Activated T-helper 1 cell treated with anti-CD3 and anti-CD28 coated beads, Interleukin-12 subunit alpha, Interleukin-12 subunit beta, Interleukin-2, Interleukin-4 antibody, amounts not matched to agents 30 ng/mL and 10 ng/mL and 1 ng/mL, durations not matched to agents 14 hours and 24 hours and 36 hours (primary cell): ENCODE measurements around the gene RPS2. TPM values are rescaled to one million over a fixed set of nuclear protein-coding genes. Genes with fewer than 3 reads are reported as not detected.
"Not testable (repeated sequence)": the region's sequence is repeated elsewhere in the genome, so short reads cannot be mapped to it uniquely, and the experiment has no call there.

ENCODE experiments used
- DNase-seq: peaks from one replicate; pipeline ENCODE4 v3.0.0; 2021; ENCODE audit warnings: low spot score
- H3K27ac Mint-ChIP-seq: one replicate; pipeline ENCODE4 v1.8.0; 2021; ENCODE audit warnings: mild to moderate bottlenecking, mixed read lengths
- H3K27me3 Mint-ChIP-seq: one replicate; pipeline ENCODE4 v1.8.0; 2022; ENCODE audit warnings: mild to moderate bottlenecking, moderate library complexity, mixed read lengths; ENCODE audit not compliant: insufficient read depth
- H3K36me3 Mint-ChIP-seq: one replicate; pipeline ENCODE4 v1.8.0; 2021; ENCODE audit warnings: low read depth, mixed read lengths
- H3K4me1 Mint-ChIP-seq: one replicate; pipeline ENCODE4 v1.8.0; 2021; ENCODE audit warnings: low read depth, mixed read lengths
- H3K4me3 Mint-ChIP-seq: one replicate; pipeline ENCODE4 v1.8.0; 2021; ENCODE audit warnings: mild to moderate bottlenecking, moderate library complexity, mixed read lengths
- H3K9me3 Mint-ChIP-seq: one replicate; pipeline ENCODE4 v1.8.0; 2021; ENCODE audit warnings: mixed read lengths
- intact Hi-C: fragments of 100-400 bp; cut with micrococcal nuclease; formaldehyde crosslinking; loops from one replicate; pipeline ENCODE4 v1.15.1; 2024
- total RNA-seq: library from RNA; stranded (reverse); gene quantifications from 2 replicates; pipeline ENCODE4 v1.2.3, GENCODE V29; 2022

The RPS2 gene
- total RNA-seq, 1 donor from 2014 or later = 3,145 TPM

DNA sequence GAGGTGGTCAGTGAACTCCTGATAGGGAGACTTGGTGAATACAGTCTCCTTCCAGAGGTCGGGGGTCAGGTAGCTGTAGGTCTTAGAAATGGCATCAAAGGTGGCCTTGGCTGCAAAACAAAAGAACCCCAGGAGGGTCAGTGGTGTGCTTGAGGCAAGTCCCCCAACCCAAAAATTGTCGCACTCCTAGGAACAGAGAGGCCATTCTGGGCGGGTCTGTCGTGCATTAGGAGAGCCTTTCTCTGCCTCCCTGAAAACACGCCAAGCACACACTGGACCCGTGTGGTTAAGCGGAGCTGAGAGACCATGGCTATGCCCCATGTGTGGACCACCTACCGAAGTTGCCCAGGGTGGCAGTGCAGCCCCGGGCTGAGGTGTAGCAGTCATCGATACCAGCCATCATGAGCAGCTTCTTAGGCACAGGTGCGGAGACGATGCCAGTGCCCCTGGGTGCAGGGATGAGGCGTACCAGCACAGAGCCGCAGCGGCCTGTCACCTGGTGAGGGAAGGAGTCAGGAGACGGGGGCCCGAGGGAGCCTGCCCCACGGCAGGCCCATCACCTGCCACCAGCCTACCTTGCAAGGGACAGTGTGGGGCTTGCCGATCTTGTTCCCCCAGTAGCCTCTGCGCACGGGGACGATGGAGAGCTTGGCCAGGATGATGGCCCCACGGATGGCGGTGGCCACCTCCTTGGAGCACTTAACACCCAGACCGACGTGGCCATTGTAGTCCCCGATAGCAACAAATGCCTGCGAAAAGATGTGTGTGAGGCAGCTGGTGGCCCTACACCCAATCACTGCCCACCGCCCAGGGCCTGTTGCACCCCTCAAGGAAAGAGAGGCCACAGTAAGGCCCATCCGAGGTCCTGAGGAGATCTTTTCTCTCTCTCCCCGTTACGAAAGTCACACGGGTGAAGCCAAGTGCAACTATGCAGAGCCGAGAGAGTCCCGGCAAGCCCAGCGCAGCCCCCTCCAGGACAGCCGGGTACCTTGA lies 2.2 kb downstream of the RPS2 start:
- Mint-ChIP-seq H3K4me1 (peaks cover 34% of the 10 kb centered on the region), H3K27ac (peak overlapping the region; percentile 97), H3K36me3 (peaks cover 44% of the 10 kb centered on the region), H3K4me3 (peak overlapping the region; percentile 100)
- DNase-seq, H3K9me3 Mint-ChIP-seq, intact Hi-C loops, H3K27me3 Mint-ChIP-seq: not testable (repeated sequence)

- peak overlapping the region; percentile 58 for H3K27ac Mint-ChIP-seq
- H3K4me3 Mint-ChIP-seq = peak overlapping the region; percentile 100
- no peaks in the 10 kb centered on the region for H3K27me3 Mint-ChIP-seq
- DNase-seq = no peak
- peaks cover 44% of the 10 kb centered on the region for H3K36me3 Mint-ChIP-seq
- no peaks in the 10 kb centered on the region for H3K9me3 Mint-ChIP-seq
- peaks cover 34% of the 10 kb centered on the region for H3K4me1 Mint-ChIP-seq
- intact Hi-C loops = no loop called here
Measured at GRCh38 chr16:1961651-1962067, 3.0 kb downstream of the RPS2 start.

DNA sequence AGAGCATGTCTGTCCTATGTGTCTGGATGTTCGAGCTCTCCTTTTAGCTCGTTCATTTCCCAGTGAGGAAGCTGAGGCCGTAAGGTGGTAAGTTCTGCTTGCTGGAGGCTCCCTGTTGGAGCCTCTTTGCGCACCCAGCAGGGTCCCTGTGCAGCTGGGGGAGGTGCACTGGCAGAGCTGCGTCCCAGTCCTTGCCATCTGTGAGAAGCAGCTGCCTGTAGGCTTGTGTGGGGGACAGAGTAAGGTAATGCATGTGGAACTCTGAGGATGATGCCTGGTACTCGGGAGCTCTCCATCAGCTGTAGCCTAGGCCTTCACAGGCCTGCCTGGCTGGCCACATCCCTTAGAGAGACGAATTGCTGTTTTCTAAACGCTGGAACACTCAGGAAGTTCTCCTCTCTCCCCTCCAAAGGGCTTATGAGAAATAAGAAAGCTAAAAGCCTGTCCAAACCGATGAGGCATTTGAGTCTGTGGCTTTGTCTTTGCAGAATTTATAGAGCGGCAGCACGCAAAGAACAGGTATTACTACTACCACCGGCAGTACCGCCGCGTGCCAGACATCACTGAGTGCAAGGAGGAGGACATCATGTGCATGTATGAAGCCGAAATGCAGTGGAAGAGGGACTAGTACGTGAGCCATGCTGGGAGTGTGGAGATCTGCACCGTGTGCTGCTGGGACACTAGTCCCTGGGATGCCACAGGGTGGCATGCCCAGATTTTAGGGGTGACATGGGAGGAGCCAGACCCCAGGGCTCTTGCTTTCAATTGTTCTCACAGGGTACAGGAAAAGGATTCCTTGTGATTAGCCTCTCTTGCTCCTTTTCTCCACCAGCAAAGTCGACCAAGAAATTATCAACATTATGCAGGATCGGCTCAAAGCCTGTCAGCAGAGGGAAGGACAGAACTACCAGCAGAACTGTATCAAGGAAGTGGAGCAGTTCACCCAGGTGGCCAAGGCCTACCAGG lies 3.7 kb downstream of the RPS2 start:
- H3K4me1 Mint-ChIP-seq = peaks cover 34% of the 10 kb centered on the region
- H3K4me3 Mint-ChIP-seq = peak overlapping the region; percentile 97
- peaks cover 44% of the 10 kb centered on the region for H3K36me3 Mint-ChIP-seq
- H3K27me3 Mint-ChIP-seq = no peaks in the 10 kb centered on the region
- peak overlapping the region; percentile 90 for H3K27ac Mint-ChIP-seq
- intact Hi-C loops = no loop called here
- H3K9me3 Mint-ChIP-seq = no peaks in the 10 kb centered on the region
- DNase-seq = no peak

DNA sequence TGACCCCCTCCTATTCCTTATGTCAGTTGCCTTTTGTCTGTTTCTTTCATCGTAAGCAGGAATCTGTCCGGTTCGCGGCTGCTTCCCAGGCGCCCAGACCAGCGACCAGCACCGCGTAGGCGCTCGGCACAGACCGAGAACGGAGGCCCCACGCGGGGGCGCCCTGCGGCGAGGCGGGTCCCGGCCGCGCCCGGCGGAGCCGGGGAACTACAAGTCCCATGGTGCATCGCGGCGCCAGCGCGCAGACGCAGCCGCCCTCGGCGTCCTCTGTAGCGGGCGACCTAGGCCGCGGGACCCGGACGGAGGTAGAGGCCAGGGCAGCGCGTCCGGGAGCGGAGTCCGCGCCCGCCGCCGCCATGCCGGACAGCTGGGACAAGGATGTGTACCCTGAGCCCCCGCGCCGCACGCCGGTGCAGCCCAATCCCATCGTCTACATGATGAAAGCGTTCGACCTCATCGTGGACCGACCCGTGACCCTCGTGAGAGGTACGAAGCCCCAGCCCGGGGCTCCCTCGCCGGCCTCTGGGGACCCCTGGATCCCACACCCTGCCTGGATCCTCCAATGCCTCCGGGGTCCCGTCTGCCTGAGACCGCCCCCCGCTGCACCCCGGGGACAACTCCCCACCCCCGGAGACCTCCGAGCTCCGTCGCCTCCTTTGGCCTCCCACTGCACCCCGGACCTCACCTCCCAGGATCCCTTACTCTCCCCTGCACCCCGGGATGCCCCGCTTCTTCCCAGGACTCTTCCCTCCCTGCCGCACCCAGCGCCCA lies 5.2 kb downstream of the RPS2 start, which contains the start of gene NDUFB10:
Gene NDUFB10, plus strand, starts transcription at position 270 of the 771 bp plus-strand sequence. Its CDS starts 87 bp downstream, at position 357.
- intact Hi-C loops = loop anchor here (1.0 kb wide), 5 partner anchors 12 to 33 kb away; partner anchors contain the start of genes GFER and MSRB1
- Mint-ChIP-seq H3K4me1 (peaks cover 34% of the 10 kb centered on the region), H3K4me3 (peak within 1 kb of the TSS; percentile 97), H3K27me3 (no peaks in the 10 kb centered on the region), H3K27ac (peak within 1 kb of the TSS; percentile 90), H3K36me3 (peaks cover 36% of the 10 kb centered on the region), H3K9me3 (no peaks in the 10 kb centered on the region)
- peak; percentile 93 for DNase-seq

DNA sequence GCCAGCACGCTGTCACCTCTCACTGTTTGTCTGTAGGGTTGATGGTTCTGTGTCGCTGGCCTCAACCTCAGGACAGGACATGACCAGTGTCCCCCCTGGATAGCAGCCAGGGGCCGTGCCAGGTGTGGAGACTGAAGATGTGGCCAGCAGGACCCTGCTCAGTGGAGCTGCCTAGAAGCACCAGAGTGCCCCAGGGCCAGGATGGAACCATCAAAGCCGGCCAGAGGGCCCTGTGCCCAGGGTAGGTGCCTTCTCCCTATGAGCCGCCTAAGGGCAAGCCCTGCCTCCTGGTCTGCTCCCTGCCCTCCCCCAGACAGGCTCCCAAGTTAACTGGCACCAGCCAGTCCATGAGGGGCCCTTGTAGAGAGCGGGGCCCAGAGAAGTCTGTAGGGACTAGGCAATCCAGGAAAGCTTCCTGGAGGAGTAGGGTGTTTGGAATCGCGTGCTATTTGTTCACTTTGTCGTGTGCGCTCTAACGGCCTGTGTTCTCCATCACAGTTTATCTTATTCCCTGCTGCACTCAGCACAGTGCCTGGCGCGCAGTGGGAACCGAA lies 5.8 kb downstream of the RPS2 start:
- H3K27ac Mint-ChIP-seq = no peak overlapping the region
- DNase-seq = no peak
- H3K9me3 Mint-ChIP-seq = no peaks in the 10 kb centered on the region
- intact Hi-C loops = loop anchor here (1.0 kb wide), 5 partner anchors 13 to 34 kb away; partner anchors contain the start of genes GFER and MSRB1
- peaks cover 31% of the 10 kb centered on the region for H3K36me3 Mint-ChIP-seq
- peak overlapping the region; percentile 97 for H3K4me3 Mint-ChIP-seq
- peaks cover 32% of the 10 kb centered on the region for H3K4me1 Mint-ChIP-seq
- H3K27me3 Mint-ChIP-seq = no peaks in the 10 kb centered on the region

DNA sequence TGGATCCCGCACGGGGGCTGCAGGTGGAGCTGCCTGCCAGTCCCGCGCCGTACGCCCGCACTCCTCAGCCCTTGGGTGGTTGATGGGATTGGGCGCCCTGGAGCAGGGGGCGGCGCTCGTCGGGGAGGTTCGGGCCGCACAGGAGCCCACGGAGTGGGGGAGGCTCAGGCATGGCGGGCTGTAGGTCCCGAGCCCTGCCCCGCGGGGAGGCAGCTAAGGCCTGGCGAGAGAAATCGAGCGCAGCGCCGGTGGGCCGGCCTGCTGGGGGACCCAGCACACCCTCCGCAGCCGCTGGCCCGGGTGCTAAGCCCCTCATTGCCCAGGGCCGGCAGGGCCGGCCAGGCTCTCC lies 6.5 kb downstream of the RPS2 start:
- H3K27me3 Mint-ChIP-seq, H3K4me3 Mint-ChIP-seq, H3K27ac Mint-ChIP-seq, H3K9me3 Mint-ChIP-seq, DNase-seq, intact Hi-C loops: not testable (repeated sequence)
- peaks cover 26% of the 10 kb centered on the region for H3K36me3 Mint-ChIP-seq
- H3K4me1 Mint-ChIP-seq = peaks cover 27% of the 10 kb centered on the region

GRCh38 chr16:1957434-1958142 lies 7.0 kb downstream of the RPS2 start:
- Mint-ChIP-seq H3K4me3 (peak overlapping the region; percentile 15), H3K4me1 (peaks cover 26% of the 10 kb centered on the region), H3K36me3 (peaks cover 21% of the 10 kb centered on the region)
- H3K27ac Mint-ChIP-seq, H3K27me3 Mint-ChIP-seq, intact Hi-C loops, H3K9me3 Mint-ChIP-seq, DNase-seq: not testable (repeated sequence)

DNA sequence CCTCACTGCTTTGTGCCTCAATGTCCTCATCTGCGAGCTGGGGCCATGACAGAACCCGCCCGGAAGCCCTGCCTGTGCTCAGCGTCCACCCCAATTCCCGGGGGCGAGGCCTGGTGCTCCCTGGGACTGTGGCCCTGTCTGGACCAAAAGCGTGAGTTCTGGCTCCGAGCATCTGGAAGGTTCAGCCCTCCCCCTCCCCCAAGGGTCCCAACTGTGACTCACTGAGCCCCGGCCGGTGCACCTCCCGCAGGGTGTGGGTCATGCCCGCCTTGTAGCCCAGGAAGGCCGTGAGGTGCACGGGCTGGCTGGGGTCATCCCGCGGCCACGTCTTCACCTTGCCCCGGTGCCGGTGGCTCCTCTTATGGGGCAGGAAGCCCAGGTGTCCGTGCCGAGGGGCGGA lies 10.9 kb downstream of the RPS2 start:
- intact Hi-C loops = no loop called here
- no peak overlapping the region for H3K4me3 Mint-ChIP-seq
- peaks cover 6% of the 10 kb centered on the region for H3K4me1 Mint-ChIP-seq
- no peak for DNase-seq
- H3K27me3 Mint-ChIP-seq = peaks cover 2% of the 10 kb centered on the region
- H3K36me3 Mint-ChIP-seq = no peaks in the 10 kb centered on the region
- H3K9me3 Mint-ChIP-seq = no peaks in the 10 kb centered on the region
- no peak overlapping the region for H3K27ac Mint-ChIP-seq

DNA sequence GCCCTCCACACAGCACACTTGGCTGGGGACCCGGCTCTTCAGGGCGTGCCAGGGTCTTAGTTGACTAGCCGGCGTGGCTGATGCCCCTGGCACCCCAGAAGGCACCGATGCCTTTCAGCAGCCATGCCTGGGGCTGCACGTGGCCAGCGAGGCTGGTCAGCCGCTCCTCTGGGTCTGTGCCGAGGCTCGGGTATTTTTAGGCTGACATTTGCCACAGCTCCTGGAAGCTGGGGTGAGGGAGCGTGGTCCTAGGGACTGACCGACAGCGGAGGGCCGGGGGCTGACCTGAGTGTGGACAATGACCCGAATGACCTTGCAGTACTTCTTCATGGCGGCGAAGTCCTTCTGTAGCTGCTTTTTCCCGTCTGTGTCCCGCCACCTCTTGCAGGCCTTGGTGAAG lies 14.1 kb downstream of the RPS2 start:
- Mint-ChIP-seq H3K27me3 (peaks cover 2% of the 10 kb centered on the region), H3K9me3 (no peaks in the 10 kb centered on the region), H3K36me3 (no peaks in the 10 kb centered on the region), H3K4me3 (no peak overlapping the region), H3K27ac (no peak overlapping the region), H3K4me1 (peaks cover 6% of the 10 kb centered on the region)
- DNase-seq = no peak
- intact Hi-C loops = no loop called here

DNA sequence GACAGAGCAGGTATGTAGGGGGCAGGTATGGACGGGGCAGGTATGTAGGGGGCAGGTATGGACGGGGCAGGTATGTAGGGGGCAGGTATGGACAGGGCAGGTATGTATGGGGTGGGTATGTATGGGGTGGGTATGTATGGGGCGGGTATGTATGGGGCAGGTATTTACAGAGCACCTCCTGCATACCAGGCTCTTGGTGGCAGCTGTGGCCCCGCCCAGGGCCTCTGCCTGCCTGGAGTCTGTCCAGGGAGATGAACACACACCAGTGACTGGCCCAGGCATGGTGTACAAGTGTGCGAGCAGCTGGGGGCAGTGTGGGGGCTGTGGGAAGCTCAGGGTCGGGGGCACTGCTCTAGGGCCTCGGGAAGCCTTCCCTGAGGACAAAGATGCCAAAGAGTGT lies 14.6 kb downstream of the RPS2 start:
- intact Hi-C loops = no loop called here
- Mint-ChIP-seq H3K9me3 (no peaks in the 10 kb centered on the region), H3K36me3 (no peaks in the 10 kb centered on the region), H3K4me3 (no peak overlapping the region), H3K4me1 (peaks cover 6% of the 10 kb centered on the region), H3K27me3 (peaks cover 2% of the 10 kb centered on the region), H3K27ac (no peak overlapping the region)
- no peak for DNase-seq

GRCh38 chr16:1949507-1949906 lies 15.1 kb downstream of the RPS2 start:
- no peak overlapping the region for H3K27ac Mint-ChIP-seq
- H3K36me3 Mint-ChIP-seq = no peaks in the 10 kb centered on the region
- no peaks in the 10 kb centered on the region for H3K9me3 Mint-ChIP-seq
- no peak overlapping the region for H3K4me3 Mint-ChIP-seq
- no peak for DNase-seq
- intact Hi-C loops = loop anchor here (10.0 kb wide), 1 partner anchor 1155 kb away; no protein-coding TSS in a partner anchor
- H3K27me3 Mint-ChIP-seq = peaks cover 2% of the 10 kb centered on the region
- peaks cover 8% of the 10 kb centered on the region for H3K4me1 Mint-ChIP-seq
